Measurements from ENCODE around the gene MPDZ.

MPDZ gene

GRCh38 chr9:13146840-13147239 is 132.7 kb downstream of the MPDZ start:
- Histone ChIP-seq H2AFZ (ENCODE audit: low read length) (no peak overlapping the region), H3K79me2 (ENCODE audit: insufficient read depth, low read length) (no peaks in the 10 kb centered on the region), H3K27ac (ENCODE audit: low read depth, low read length, poor library complexity, severe bottlenecking) (no peak overlapping the region), H3K9me2 (ENCODE audit: low read depth, low read length) (no peaks in the 10 kb centered on the region), H3F3A (ENCODE audit: insufficient read depth, low read length) (no peaks in the 10 kb centered on the region), H3K36me3 (ENCODE audit: insufficient read depth, low read length) (no peaks in the 10 kb centered on the region), H4K20me1 (ENCODE audit: insufficient read depth, low read length) (no peaks in the 10 kb centered on the region), H3K27me3 (ENCODE audit: insufficient read depth, low read length) (no peaks in the 10 kb centered on the region), H3K9ac (ENCODE audit: low read length) (no peak overlapping the region), H3K9me3 (ENCODE audit: low read length) (no peaks in the 10 kb centered on the region), H3K4me3 (ENCODE audit: low read depth, low read length, poor library complexity, severe bottlenecking) (no peak overlapping the region), H3K4me1 (ENCODE audit: insufficient read depth, low read length, severe bottlenecking) (no peaks in the 10 kb centered on the region), H3K4me2 (ENCODE audit: low read length) (no peak overlapping the region)
- TF ChIP-seq CTCF (IDR thresholded peaks at IDR 0.05; ENCODE audit: low read length): no peak
- TF ChIP-seq EZH2 (IDR thresholded peaks at IDR 0.05; ENCODE audit: borderline replicate concordance, low read length): no peak

- Histone ChIP-seq H3K27me3 (ENCODE audit: insufficient read depth, low read length) (no peaks in the 10 kb centered on the region), H3K4me2 (ENCODE audit: low read length) (no peak overlapping the region), H3K36me3 (ENCODE audit: insufficient read depth, low read length) (no peaks in the 10 kb centered on the region), H3K9me2 (ENCODE audit: low read depth, low read length) (no peaks in the 10 kb centered on the region), H3K27ac (ENCODE audit: low read depth, low read length, poor library complexity, severe bottlenecking) (no peak overlapping the region), H3K4me3 (ENCODE audit: low read depth, low read length, poor library complexity, severe bottlenecking) (no peak overlapping the region), H3K9me3 (ENCODE audit: low read length) (no peaks in the 10 kb centered on the region), H3F3A (ENCODE audit: insufficient read depth, low read length) (no peaks in the 10 kb centered on the region), H3K79me2 (ENCODE audit: insufficient read depth, low read length) (no peaks in the 10 kb centered on the region), H4K20me1 (ENCODE audit: insufficient read depth, low read length) (no peaks in the 10 kb centered on the region), H2AFZ (ENCODE audit: low read length) (no peak overlapping the region), H3K9ac (ENCODE audit: low read length) (no peak overlapping the region), H3K4me1 (ENCODE audit: insufficient read depth, low read length, severe bottlenecking) (no peaks in the 10 kb centered on the region)
- no peak for TF ChIP-seq EZH2 (IDR thresholded peaks at IDR 0.05; ENCODE audit: borderline replicate concordance, low read length)
Measured at GRCh38 chr9:13145340-13145739, 134.2 kb downstream of the MPDZ start.

- Histone ChIP-seq H3K36me3 (ENCODE audit: insufficient read depth, low read length) (no peaks in the 10 kb centered on the region), H3K4me1 (ENCODE audit: insufficient read depth, low read length, severe bottlenecking) (no peaks in the 10 kb centered on the region), H3K9me3 (ENCODE audit: low read length) (no peaks in the 10 kb centered on the region), H3K9ac (ENCODE audit: low read length) (no peak overlapping the region), H3K79me2 (ENCODE audit: insufficient read depth, low read length) (no peaks in the 10 kb centered on the region), H3K9me2 (ENCODE audit: low read depth, low read length) (no peaks in the 10 kb centered on the region), H4K20me1 (ENCODE audit: insufficient read depth, low read length) (no peaks in the 10 kb centered on the region), H3K27me3 (ENCODE audit: insufficient read depth, low read length) (no peaks in the 10 kb centered on the region), H3K4me3 (ENCODE audit: low read depth, low read length, poor library complexity, severe bottlenecking) (no peak overlapping the region), H2AFZ (ENCODE audit: low read length) (no peak overlapping the region), H3K27ac (ENCODE audit: low read depth, low read length, poor library complexity, severe bottlenecking) (no peak overlapping the region), H3K4me2 (ENCODE audit: low read length) (no peak overlapping the region), H3F3A (ENCODE audit: insufficient read depth, low read length) (no peaks in the 10 kb centered on the region)
- TF ChIP-seq EZH2 (IDR thresholded peaks at IDR 0.05; ENCODE audit: borderline replicate concordance, low read length) (no peak), CTCF (IDR thresholded peaks at IDR 0.05; ENCODE audit: low read length) (no peak)
Measured at GRCh38 chr9:13144166-13144775, 135.2 kb downstream of the MPDZ start.

GRCh38 chr9:13143281-13143680 is 136.2 kb downstream of the MPDZ start:
- no peak overlapping the region for H3K27ac ChIP-seq (ENCODE audit: low read depth, low read length, poor library complexity, severe bottlenecking)
- no peaks in the 10 kb centered on the region for H4K20me1 ChIP-seq (ENCODE audit: insufficient read depth, low read length)
- TF ChIP-seq CTCF (IDR thresholded peaks at IDR 0.05; ENCODE audit: low read length) (no peak), EZH2 (IDR thresholded peaks at IDR 0.05; ENCODE audit: borderline replicate concordance, low read length) (no peak)

More at GRCh38 chr9:13143281-13143680, 136.2 kb downstream of the MPDZ start:
- Histone ChIP-seq H3K4me3 (ENCODE audit: low read depth, low read length, poor library complexity, severe bottlenecking) (no peak overlapping the region), H3K79me2 (ENCODE audit: insufficient read depth, low read length) (no peaks in the 10 kb centered on the region), H3K9me2 (ENCODE audit: low read depth, low read length) (no peaks in the 10 kb centered on the region), H3K4me2 (ENCODE audit: low read length) (no peak overlapping the region), H3K27me3 (ENCODE audit: insufficient read depth, low read length) (no peaks in the 10 kb centered on the region), H2AFZ (ENCODE audit: low read length) (no peak overlapping the region), H3F3A (ENCODE audit: insufficient read depth, low read length) (no peaks in the 10 kb centered on the region), H3K9ac (ENCODE audit: low read length) (no peak overlapping the region), H3K4me1 (ENCODE audit: insufficient read depth, low read length, severe bottlenecking) (no peaks in the 10 kb centered on the region), H3K36me3 (ENCODE audit: insufficient read depth, low read length) (no peaks in the 10 kb centered on the region), H3K9me3 (ENCODE audit: low read length) (no peaks in the 10 kb centered on the region)

Data from OCI-LY1 (cell line).